Rectal smooth muscle tissue (tissue), 1 donor: ENCODE measurements around the gene LRPAP1.

Source experiments
- H3K27ac ChIP-seq: one replicate; pipeline ENCODE4 v1.7.0; 2013; ENCODE audit warnings: low read depth, low read length, inconsistent platforms
- H3K27me3 ChIP-seq: one replicate; pipeline ENCODE4 v1.7.0; 2013; ENCODE audit warnings: low read length; ENCODE audit not compliant: control insufficient read depth, insufficient read depth
- H3K36me3 ChIP-seq: one replicate; pipeline ENCODE4 v1.7.0; 2013; ENCODE audit warnings: low read length; ENCODE audit not compliant: control insufficient read depth, insufficient read depth
- H3K4me1 ChIP-seq: one replicate; pipeline ENCODE4 v1.7.0; 2013; ENCODE audit warnings: low read length; ENCODE audit not compliant: control insufficient read depth, insufficient read depth
- H3K4me3 ChIP-seq: one replicate; pipeline ENCODE4 v1.7.0; 2013; ENCODE audit warnings: low read length
- H3K9ac ChIP-seq: one replicate; pipeline ENCODE4 v1.7.0; 2013; ENCODE audit warnings: low read length

The LRPAP1 gene

GRCh38 chr4:3479358-3480101 lies 52.7 kb downstream of the LRPAP1 start:
- Histone ChIP-seq H3K4me1 (no peaks in the 10 kb centered on the region), H3K4me3 (no peak overlapping the region), H3K36me3 (no peaks in the 10 kb centered on the region), H3K27ac (no peak overlapping the region), H3K9ac (no peak overlapping the region), H3K27me3 (peaks cover 12% of the 10 kb centered on the region)

DNA sequence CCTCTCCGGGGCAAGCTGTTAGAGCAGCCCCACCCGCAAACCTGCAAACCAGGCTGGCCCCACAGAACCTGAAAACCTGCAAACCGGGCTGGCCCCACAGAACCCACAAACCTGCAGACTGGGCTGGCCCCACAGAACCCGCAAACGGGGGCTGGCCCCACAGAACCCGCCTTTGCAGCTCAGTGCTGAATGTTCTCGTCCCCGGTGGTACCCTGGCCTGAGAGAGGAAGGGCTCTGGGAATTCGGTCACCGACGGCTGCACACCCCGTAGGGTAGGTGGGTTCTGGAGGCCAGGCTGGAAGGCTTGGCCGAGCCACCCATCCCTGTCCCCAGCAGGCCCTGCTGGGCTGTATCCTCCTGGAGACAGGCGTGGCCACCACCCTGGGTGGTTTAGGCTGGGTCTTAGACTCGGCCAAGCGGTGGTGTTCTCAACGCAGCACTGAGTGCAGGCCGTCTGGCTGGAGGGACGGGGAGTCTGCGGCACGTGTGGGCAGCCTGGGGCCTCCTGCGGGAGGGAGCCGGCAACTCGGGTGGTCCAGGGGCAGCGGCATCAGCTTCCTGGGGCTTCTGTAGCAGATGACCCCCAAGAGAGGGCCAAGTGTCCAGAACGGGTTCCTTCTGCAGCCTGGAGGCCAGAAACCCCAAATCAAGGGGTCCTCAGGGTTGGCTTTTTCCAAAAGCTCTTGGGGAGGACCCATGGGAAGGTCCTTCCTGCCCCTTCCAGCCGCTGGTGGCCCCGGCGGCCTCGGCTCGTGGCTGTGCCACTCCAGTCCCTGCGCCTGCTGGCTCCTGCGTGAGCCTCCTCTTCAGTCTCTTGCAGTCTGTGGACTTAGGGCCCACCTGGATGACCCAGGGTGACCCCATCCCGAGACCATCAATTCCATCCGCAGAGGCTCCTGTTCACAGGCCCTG lies 53.5 kb downstream of the LRPAP1 start:
- H3K4me1 ChIP-seq = no peaks in the 10 kb centered on the region
- peaks cover 6% of the 10 kb centered on the region for H3K27me3 ChIP-seq
- no peaks in the 10 kb centered on the region for H3K36me3 ChIP-seq
- no peak overlapping the region for H3K9ac ChIP-seq
- no peak overlapping the region for H3K27ac ChIP-seq
- H3K4me3 ChIP-seq = no peak overlapping the region

DNA sequence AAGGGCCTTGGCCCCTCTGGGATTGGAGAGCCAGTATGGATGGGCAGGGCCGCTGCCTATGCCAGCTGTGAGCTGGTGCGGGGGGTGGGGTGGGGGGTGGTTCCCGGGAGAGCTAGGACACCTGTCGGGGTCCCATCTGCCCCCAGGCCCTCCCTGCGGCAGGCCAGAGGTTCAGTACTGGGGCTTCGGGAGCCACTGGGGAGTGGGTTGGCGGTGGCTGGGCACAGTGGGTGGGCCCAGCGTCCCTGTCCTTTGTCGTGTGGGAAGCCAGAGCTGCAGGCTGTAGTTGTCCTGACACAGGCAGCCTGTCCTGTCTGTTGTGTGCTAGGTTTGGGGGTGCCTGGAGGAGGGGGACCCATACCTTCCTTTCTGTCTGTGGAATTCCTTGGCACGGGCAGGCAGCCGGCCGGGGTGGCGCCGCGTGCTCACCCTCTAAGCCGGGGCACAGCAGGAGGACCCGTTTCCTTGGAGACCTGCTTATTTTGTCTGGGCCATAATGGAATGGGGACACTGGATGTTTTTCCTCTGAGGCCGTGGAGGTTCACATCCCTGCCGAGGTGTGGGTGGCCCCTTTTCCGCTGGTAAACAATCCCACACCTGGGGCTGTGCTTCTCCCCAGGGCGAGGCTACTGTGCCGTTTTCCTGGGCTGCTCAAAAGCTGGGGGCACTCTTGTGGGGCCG lies 54.3 kb downstream of the LRPAP1 start:
- peaks cover 5% of the 10 kb centered on the region for H3K27me3 ChIP-seq
- H3K27ac ChIP-seq = no peak overlapping the region
- H3K9ac ChIP-seq = no peak overlapping the region
- H3K4me3 ChIP-seq = no peak overlapping the region
- H3K36me3 ChIP-seq = no peaks in the 10 kb centered on the region
- no peaks in the 10 kb centered on the region for H3K4me1 ChIP-seq

DNA sequence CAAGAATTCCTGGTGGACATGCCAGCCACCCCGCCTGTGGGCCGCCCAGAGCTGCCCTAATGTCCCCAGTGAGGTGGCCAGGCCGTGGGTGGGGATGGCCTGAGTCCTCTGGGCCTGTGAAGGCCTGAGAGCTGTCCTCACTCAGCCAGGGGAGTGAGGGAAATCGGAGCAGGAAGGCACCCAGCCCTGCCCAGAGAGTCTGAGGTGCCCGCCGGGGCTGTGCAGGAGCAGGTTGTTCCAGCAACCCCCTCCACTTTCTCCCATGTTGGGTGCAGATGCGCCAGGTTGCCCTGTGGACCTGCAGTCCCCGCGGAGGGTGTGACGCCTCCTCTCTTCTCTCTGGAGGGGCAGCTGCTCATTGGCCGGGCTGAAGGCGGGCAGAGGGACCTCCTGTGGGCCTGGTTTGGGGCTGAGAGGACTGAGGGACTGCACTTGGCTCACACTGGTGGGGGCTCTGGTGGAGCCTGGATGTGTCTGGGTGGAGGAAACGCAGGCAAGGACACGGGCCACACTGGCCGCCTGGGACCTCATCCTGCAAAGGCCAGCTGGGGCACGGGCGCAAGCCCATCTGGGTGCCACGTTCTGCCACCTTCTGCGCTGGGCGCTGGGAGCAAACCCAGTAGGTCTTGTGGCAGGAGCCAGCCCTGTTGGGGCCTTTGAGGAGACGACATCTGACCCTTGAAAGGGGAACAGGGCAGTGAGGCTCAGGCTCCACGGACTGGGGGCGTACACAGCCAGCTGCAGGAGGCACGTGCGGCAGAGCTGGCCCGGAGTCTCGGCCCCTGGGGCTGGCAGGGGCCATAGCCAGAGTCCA lies 55.1 kb downstream of the LRPAP1 start:
- Histone ChIP-seq H3K4me1 (no peaks in the 10 kb centered on the region), H3K27ac (no peak overlapping the region), H3K9ac (no peak overlapping the region), H3K36me3 (no peaks in the 10 kb centered on the region), H3K4me3 (no peak overlapping the region), H3K27me3 (peaks cover 1% of the 10 kb centered on the region)

- Histone ChIP-seq H3K9ac (no peak overlapping the region), H3K4me1 (no peaks in the 10 kb centered on the region), H3K27me3 (no peaks in the 10 kb centered on the region), H3K4me3 (no peak overlapping the region), H3K27ac (no peak overlapping the region), H3K36me3 (no peaks in the 10 kb centered on the region)
These were observed 55.9 kb downstream of the LRPAP1 start for GRCh38 chr4:3476341-3476747.

DNA sequence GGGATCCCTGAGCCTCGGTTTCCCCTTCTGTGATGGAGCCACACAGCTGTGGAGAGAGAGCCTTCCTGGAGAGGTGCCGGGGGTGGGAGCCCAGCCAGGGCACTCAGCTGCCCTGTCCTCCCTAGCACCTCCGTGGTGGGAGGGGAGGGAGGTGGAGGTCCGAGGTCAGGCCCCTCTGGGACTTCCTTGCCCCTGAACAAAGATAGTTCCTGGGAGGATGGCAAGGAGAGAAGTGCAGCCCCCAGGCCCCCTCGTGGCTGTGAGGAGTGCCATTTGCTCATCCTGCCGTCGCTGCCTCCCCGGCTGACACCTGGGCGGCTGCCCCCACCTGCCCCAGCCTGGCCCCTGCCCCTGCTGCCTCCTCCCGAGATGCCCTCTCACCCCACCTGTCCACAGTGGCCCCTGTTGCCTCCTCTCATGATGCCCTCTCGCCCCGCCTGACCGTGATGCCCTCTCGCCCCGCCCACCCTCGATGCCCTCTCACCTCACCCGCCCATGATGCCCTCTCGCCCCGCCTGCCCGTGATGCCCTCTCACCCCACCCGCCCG lies 56.4 kb downstream of the LRPAP1 start:
- H3K27me3 ChIP-seq = no peaks in the 10 kb centered on the region
- H3K4me3 ChIP-seq = no peak overlapping the region
- no peak overlapping the region for H3K9ac ChIP-seq
- no peaks in the 10 kb centered on the region for H3K36me3 ChIP-seq
- H3K4me1 ChIP-seq = no peaks in the 10 kb centered on the region
- H3K27ac ChIP-seq = no peak overlapping the region

GRCh38 chr4:3475041-3475712 lies 57.0 kb downstream of the LRPAP1 start:
- Histone ChIP-seq H3K27me3 (peaks cover 2% of the 10 kb centered on the region), H3K36me3 (no peaks in the 10 kb centered on the region), H3K4me1 (no peaks in the 10 kb centered on the region), H3K27ac (no peak overlapping the region), H3K4me3 (no peak overlapping the region), H3K9ac (no peak overlapping the region)

- no peaks in the 10 kb centered on the region for H3K4me1 ChIP-seq
- H3K4me3 ChIP-seq = no peak overlapping the region
- no peaks in the 10 kb centered on the region for H3K36me3 ChIP-seq
- H3K27me3 ChIP-seq = peaks cover 6% of the 10 kb centered on the region
- H3K9ac ChIP-seq = no peak overlapping the region
- no peak overlapping the region for H3K27ac ChIP-seq
These were observed 58.0 kb downstream of the LRPAP1 start for GRCh38 chr4:3473996-3474765.

- Histone ChIP-seq H3K27me3 (peaks cover 6% of the 10 kb centered on the region), H3K4me1 (no peaks in the 10 kb centered on the region), H3K9ac (no peak overlapping the region), H3K36me3 (no peaks in the 10 kb centered on the region), H3K4me3 (no peak overlapping the region), H3K27ac (no peak overlapping the region)
These were observed 58.9 kb downstream of the LRPAP1 start for GRCh38 chr4:3473181-3473950.

DNA sequence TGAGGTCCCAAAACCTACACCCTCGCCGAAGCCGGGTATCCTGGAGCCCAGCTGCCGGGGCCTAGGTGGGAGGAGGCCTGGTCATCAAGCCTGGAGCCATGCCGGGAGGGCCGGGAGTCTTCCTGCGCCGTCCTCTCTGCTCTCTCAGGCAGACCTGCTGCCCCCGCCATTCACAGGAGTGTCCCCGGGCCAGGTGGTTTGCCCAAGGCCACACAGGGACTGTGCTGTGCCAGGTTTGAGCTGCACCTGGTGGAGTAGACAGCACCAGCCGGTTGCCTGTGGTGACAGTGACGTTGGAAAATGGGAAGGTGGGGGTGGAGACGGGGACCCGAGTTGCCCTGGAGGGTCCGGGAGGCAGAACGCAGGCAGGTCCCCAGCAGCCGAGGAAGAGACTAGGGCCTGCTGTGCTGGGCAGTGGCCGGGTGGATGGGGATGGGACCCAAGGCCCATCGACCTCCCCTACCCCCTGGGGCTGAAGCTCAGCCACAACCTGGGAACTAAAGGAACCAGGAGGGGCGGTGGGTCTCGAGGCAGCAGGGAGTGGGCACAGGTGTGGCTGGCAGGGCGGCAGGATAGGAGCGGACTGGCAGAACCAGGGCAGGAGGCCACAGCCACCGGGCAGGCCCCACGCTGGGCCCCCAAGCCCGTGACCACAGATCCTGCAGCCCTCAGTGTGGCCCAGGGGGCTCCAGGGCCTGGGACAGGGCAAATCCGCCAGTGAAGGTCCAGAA lies 59.6 kb downstream of the LRPAP1 start:
- peaks cover 6% of the 10 kb centered on the region for H3K27me3 ChIP-seq
- H3K27ac ChIP-seq = no peak overlapping the region
- H3K4me1 ChIP-seq = no peaks in the 10 kb centered on the region
- no peaks in the 10 kb centered on the region for H3K36me3 ChIP-seq
- H3K4me3 ChIP-seq = no peak overlapping the region
- no peak overlapping the region for H3K9ac ChIP-seq
